Measurements from ENCODE around the gene NLN.

Gene NLN

GRCh38 chr5:65760504-65761275 lies 38.7 kb downstream of the NLN start:
- ChIA-PET CTCF (interaction anchor here (0.6 kb wide), 1 partner anchor 17 kb away, joined by 3 read pairs; no protein-coding TSS in a partner anchor), POLR2A (no interaction called here)
- no peak overlapping the region for H3K27ac ChIP-seq (ENCODE audit: extremely low read depth, low read depth, low read length)
- H3K4me1 ChIP-seq (ENCODE audit: control insufficient read depth, insufficient read depth, low read length), result no peaks in the 10 kb centered on the region
- no peaks in the 10 kb centered on the region for H3K9me3 ChIP-seq (ENCODE audit: control insufficient read depth, insufficient read depth, low read depth, low read length)
- no peak for TF ChIP-seq ZNF670 (tag by site-specific recombination; IDR thresholded peaks at IDR 0.05; ENCODE audit: low read depth)
- no peak for TF ChIP-seq ZNF558 (tag by site-specific recombination; IDR thresholded peaks at IDR 0.05)
- TF ChIP-seq ZNF654 (tag by site-specific recombination; IDR thresholded peaks at IDR 0.05; ENCODE audit: low read depth), result peak; percentile 29
- no peak for TF ChIP-seq ZNF423 (tag by site-specific recombination; IDR thresholded peaks at IDR 0.05)
- no peak for TF ChIP-seq SETDB1 (IDR thresholded peaks at IDR 0.05; ENCODE audit: insufficient read length, low read length)
- TF ChIP-seq ZNF416 (tag by site-specific recombination; IDR thresholded peaks at IDR 0.05), result no peak
- no peak for TF ChIP-seq ZNF280C (tag by site-specific recombination; IDR thresholded peaks at IDR 0.05)
- peak; percentile 76; the same call in 1 of the 2 replicates for TF ChIP-seq ZNF121 (tag by site-specific recombination; IDR thresholded peaks at IDR 0.05)
- H3K36me3 ChIP-seq (ENCODE audit: control insufficient read depth in 2 of 2, insufficient read depth in 1 of 2, low read length in 2 of 2), result peaks cover 4 to 11% of the 10 kb centered on the region in 2 experiments
- H3K4me3 ChIP-seq (ENCODE audit: low read depth, low read length), result no peak overlapping the region

DNA sequence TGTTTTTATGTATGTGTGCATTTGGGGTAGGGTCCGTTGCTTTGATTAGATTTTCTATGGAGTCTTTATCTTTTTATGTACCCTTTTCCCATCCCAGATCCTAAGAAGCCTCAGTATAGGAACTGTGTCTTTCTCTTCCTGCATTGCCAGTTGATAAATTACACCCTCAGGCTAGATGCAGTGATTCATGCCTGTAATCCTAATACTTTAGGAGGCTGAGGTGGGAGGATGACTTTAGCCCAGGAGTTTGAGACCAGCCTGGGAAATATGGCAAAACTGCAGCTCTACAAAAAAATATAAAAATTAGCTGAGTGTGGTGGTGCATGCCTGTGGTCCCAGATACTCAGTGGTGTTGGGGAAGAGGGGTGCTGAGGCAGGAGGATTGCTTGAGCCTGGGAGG lies 40.2 kb downstream of the NLN start:
- ChIA-PET CTCF (interaction anchor here (0.7 kb wide), 1 partner anchor 397 kb away, joined by 3 read pairs; no protein-coding TSS in a partner anchor), POLR2A (no interaction called here)
- H3K27ac ChIP-seq (ENCODE audit: extremely low read depth, low read depth, low read length), result no peak overlapping the region
- H3K36me3 ChIP-seq (ENCODE audit: control insufficient read depth in 2 of 2, insufficient read depth in 1 of 2, low read length in 2 of 2), result peaks cover 8 to 11% of the 10 kb centered on the region in 2 experiments
- TF ChIP-seq, protein P1, sequence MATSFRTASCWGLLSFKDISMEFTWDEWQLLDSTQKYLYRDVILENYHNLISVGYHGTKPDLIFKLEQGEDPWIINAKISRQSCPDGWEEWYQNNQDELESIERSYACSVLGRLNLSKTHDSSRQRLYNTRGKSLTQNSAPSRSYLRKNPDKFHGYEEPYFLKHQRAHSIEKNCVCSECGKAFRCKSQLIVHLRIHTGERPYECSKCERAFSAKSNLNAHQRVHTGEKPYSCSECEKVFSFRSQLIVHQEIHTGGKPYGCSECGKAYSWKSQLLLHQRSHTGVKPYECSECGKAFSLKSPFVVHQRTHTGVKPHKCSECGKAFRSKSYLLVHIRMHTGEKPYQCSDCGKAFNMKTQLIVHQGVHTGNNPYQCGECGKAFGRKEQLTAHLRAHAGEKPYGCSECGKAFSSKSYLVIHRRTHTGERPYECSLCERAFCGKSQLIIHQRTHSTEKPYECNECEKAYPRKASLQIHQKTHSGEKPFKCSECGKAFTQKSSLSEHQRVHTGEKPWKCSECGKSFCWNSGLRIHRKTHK (tag by site-specific recombination; IDR thresholded peaks at IDR 0.05), result no peak
- TF ChIP-seq ZNF354C (tag by site-specific recombination; IDR thresholded peaks at IDR 0.05; ENCODE audit: borderline replicate concordance, low read depth) (no peak), ZNF155 (tag by site-specific recombination; IDR thresholded peaks at IDR 0.05) (no peak), ZNF140 (tag by site-specific recombination; IDR thresholded peaks at IDR 0.05) (no peak), ZNF324 (tag by site-specific recombination; IDR thresholded peaks at IDR 0.05) (no peak), ZBTB6 (tag by site-specific recombination; IDR thresholded peaks at IDR 0.05) (no peak), ZNF274 (IDR thresholded peaks at IDR 0.05; ENCODE audit: low read length) (no peak), ZNF274 (tag by site-specific recombination; IDR thresholded peaks at IDR 0.05; ENCODE audit: borderline replicate concordance) (no peak), HOXA7 (CRISPR knock-in tag; IDR thresholded peaks at IDR 0.05; ENCODE audit: borderline replicate concordance) (no peak), TCF7L2 (IDR thresholded peaks at IDR 0.05; ENCODE audit: borderline replicate concordance, low read depth, low read length) (no peak), ZNF701 (tag by site-specific recombination; IDR thresholded peaks at IDR 0.05) (no peak), ZNF843 (tag by site-specific recombination; IDR thresholded peaks at IDR 0.05) (no peak), ZBTB10 (tag by site-specific recombination; IDR thresholded peaks at IDR 0.05) (no peak), ZFHX2 (tag by site-specific recombination; conservative IDR thresholded peaks at IDR 0.05) (no peak), ZNF610 (tag by site-specific recombination; IDR thresholded peaks at IDR 0.05; ENCODE audit: borderline replicate concordance) (no peak), ZNF639 (tag by site-specific recombination; IDR thresholded peaks at IDR 0.05) (no peak)
- TF ChIP-seq, protein P2, sequence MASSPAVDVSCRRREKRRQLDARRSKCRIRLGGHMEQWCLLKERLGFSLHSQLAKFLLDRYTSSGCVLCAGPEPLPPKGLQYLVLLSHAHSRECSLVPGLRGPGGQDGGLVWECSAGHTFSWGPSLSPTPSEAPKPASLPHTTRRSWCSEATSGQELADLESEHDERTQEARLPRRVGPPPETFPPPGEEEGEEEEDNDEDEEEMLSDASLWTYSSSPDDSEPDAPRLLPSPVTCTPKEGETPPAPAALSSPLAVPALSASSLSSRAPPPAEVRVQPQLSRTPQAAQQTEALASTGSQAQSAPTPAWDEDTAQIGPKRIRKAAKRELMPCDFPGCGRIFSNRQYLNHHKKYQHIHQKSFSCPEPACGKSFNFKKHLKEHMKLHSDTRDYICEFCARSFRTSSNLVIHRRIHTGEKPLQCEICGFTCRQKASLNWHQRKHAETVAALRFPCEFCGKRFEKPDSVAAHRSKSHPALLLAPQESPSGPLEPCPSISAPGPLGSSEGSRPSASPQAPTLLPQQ (tag by site-specific recombination; IDR thresholded peaks at IDR 0.05), result no peak
- no peak overlapping the region for H3K4me3 ChIP-seq (ENCODE audit: low read depth, low read length)
- no peaks in the 10 kb centered on the region for H3K9me3 ChIP-seq (ENCODE audit: control insufficient read depth, insufficient read depth, low read depth, low read length)
- H3K4me1 ChIP-seq (ENCODE audit: control insufficient read depth, insufficient read depth, low read length), result no peaks in the 10 kb centered on the region
